Retinal pigment epithelial cell (primary cell): Measurements from ENCODE around the gene TAS2R20.
A peak's percentile ranks its signal among the peaks of the same experiment; 100 is the strongest.

Experiments
- DNase-seq: peaks from one replicate; pipeline ENCODE4 v3.0.0-alpha.2; 2010; ENCODE audit warnings: low read depth
- H3K4me3 ChIP-seq: 2 replicates; pipeline ENCODE4 v1.5.1; 2011; ENCODE audit warnings: mild to moderate bottlenecking, low read length, control low read depth, moderate library complexity
- TF ChIP-seq, protein P1 (sequence below): conservative IDR thresholded peaks from 2 replicates; pipeline ENCODE4 v1.5.1; 2011; ENCODE audit warnings: low read depth, low read length, control low read depth, inconsistent platforms

The TAS2R20 gene

DNA sequence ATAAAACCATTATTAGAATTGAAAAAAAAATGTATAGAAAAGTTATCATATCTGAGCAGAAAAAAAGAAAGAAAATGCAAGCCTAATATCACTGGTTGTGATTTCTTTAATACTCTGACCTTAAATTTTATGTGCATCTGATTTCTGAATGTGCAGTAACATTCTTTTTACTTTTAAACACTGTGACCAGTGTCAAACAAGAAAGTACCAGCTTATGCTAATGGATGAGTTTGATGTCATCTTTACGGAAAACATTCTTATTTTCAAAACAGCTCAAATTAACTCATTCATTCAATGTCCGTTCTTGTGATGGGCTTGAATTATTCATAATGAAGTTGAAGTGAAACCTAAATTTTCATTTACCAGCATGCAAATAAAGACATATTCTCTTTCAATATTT, 11.3 kb downstream of the TAS2R20 start, which contains the start of gene TAS2R50:
Gene TAS2R50 (minus strand): TSS at position 101 of the 400 bp plus-strand sequence. CDS start 52 bp downstream, at position 49.
- no peak for DNase-seq
- TF ChIP-seq, protein P1, sequence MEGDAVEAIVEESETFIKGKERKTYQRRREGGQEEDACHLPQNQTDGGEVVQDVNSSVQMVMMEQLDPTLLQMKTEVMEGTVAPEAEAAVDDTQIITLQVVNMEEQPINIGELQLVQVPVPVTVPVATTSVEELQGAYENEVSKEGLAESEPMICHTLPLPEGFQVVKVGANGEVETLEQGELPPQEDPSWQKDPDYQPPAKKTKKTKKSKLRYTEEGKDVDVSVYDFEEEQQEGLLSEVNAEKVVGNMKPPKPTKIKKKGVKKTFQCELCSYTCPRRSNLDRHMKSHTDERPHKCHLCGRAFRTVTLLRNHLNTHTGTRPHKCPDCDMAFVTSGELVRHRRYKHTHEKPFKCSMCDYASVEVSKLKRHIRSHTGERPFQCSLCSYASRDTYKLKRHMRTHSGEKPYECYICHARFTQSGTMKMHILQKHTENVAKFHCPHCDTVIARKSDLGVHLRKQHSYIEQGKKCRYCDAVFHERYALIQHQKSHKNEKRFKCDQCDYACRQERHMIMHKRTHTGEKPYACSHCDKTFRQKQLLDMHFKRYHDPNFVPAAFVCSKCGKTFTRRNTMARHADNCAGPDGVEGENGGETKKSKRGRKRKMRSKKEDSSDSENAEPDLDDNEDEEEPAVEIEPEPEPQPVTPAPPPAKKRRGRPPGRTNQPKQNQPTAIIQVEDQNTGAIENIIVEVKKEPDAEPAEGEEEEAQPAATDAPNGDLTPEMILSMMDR = no peak
- H3K4me3 ChIP-seq = no peak within 1 kb of the TSS

DNA sequence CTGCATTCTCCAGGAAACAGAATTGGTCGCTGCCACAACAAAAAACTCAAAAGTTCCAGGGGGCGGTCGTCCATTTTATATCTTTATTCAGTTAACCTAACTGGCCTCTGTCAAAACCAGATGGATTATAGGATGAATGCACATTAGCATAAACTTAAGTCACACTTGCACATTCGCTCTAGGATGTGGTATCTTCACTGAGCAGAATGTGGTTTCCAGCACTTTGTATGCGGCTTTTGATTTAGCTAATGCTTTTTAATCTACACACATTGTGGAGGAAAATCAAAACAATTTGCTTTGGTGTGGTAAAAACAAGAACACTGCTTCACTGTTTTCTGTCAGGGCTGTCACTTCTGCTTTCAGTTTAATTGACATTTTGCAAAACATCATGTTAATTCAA, 15.9 kb downstream of the TAS2R20 start:
- no peak overlapping the region for H3K4me3 ChIP-seq
- TF ChIP-seq, protein P1 = no peak
- DNase-seq = no peak

- DNase-seq = no peak
- TF ChIP-seq, protein P1 = no peak
- no peak overlapping the region for H3K4me3 ChIP-seq
Observed at GRCh38 chr12:10974965-10975364, 23.1 kb downstream of the TAS2R20 start.

- peak; percentile 39 for DNase-seq
- no peak overlapping the region for H3K4me3 ChIP-seq
- TF ChIP-seq, protein P1 = no peak
Observed at GRCh38 chr12:10968765-10969456, 29.2 kb downstream of the TAS2R20 start.

- DNase-seq = no peak
- H3K4me3 ChIP-seq = no peak overlapping the region
Observed at GRCh38 chr12:10967409-10967808, 30.7 kb downstream of the TAS2R20 start.

DNA sequence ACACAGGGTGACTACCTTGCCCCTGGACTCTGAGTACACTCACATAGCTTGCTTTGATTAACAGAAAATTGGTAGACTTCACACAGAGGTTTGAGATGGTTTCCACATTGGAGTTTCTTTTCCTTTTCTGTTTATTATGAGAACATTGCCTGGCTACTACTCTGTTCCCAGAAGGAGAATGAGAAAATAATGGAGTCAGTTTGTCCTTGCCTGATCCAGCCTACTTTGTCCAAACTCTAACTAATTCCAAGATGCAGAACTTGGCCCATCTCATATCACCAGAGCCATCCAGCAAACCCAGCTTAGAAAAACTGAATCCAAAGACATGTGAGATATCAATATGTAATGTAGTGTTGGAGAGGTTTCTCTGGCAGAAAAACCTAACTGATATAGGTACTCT, 31.8 kb downstream of the TAS2R20 start:
- H3K4me3 ChIP-seq = no peak overlapping the region
- TF ChIP-seq, protein P1 = no peak
- DNase-seq = no peak

More at GRCh38 chr12:10967409-10967808, 30.7 kb downstream of the TAS2R20 start:
- TF ChIP-seq, protein P1 = no peak

GRCh38 chr12:10965476-10965875, 32.6 kb downstream of the TAS2R20 start:
- DNase-seq = no peak
- TF ChIP-seq, protein P1 = no peak
- H3K4me3 ChIP-seq = no peak overlapping the region
